Lung (tissue), 12 donors: ENCODE results near the gene SNRK. TPM values are rescaled to one million over a fixed set of nuclear protein-coding genes. Genes with fewer than 3 reads are reported as not detected.

Source experiments
- ATAC-seq: fragments of 200-7000 bp; cut with Tn5 transposase; one replicate; pipeline ENCODE4 v1.9.1; 2020; ENCODE audit warnings: moderate number of reproducible peaks; ENCODE audit not compliant: insufficient read depth, low FRiP score
- DNase-seq, 3 donors: peaks; one replicate each; pipeline ENCODE4 v3.0.0-alpha.2; 2013 to 2017
- H3K27ac ChIP-seq, 2 donors: one replicate each; pipeline ENCODE4 v1.5.1; 2013; ENCODE audit warnings: mild to moderate bottlenecking in 2 of 2, moderate library complexity in 2 of 2, control low read depth in 1 of 2, inconsistent platforms in 1 of 2, low read depth in 1 of 2, low read length in 1 of 2
- H3K27me3 ChIP-seq, 3 donors: one replicate each; pipeline ENCODE4 v1.5.1; 2013; ENCODE audit warnings: low read length in 2 of 3; ENCODE audit not compliant: control insufficient read depth in 3 of 3, insufficient read depth in 3 of 3
- H3K36me3 ChIP-seq, 4 donors: one replicate each; pipeline ENCODE4 v1.5.1; 2013; ENCODE audit warnings: low read length in 4 of 4, mild to moderate bottlenecking in 1 of 4, moderate library complexity in 1 of 4; ENCODE audit not compliant: control insufficient read depth in 4 of 4, insufficient read depth in 4 of 4
- H3K4me1 ChIP-seq, 5 donors: one replicate each; pipeline ENCODE4 v1.5.1; 2013; ENCODE audit warnings: low read length in 5 of 5, mild to moderate bottlenecking in 2 of 5, moderate library complexity in 1 of 5; ENCODE audit not compliant: control insufficient read depth in 5 of 5, insufficient read depth in 5 of 5
- H3K4me3 ChIP-seq: one replicate; pipeline ENCODE4 v1.5.1; 2013; ENCODE audit warnings: mild to moderate bottlenecking, control low read depth, moderate library complexity
- H3K9ac ChIP-seq, 2 donors: one replicate each; pipeline ENCODE4 v1.5.1; 2013; ENCODE audit warnings: low read length in 2 of 2, control low read depth in 1 of 2; ENCODE audit not compliant: insufficient read depth in 1 of 2
- H3K9me3 ChIP-seq, 4 donors: one replicate each; pipeline ENCODE4 v1.5.1; 2013; ENCODE audit warnings: low read length in 3 of 4, mild to moderate bottlenecking in 1 of 4, moderate library complexity in 1 of 4; ENCODE audit not compliant: control insufficient read depth in 4 of 4, insufficient read depth in 3 of 4
- WGBS, 2 donors: extraction: QIAGEN DNeasy Blood & Tissue Kit; methylation state at CpG; one replicate each; pipeline ENCODE4 v1.1.7; 2013; 5-methylcytosine and 5-hydroxymethylcytosine counted together
- polyA plus RNA-seq, 2 donors: library from polyadenylated mRNA; stranded (reverse); fragments of 200-250 nt; gene quantifications; one replicate each; pipeline ENCODE4 v1.2.1, GENCODE V29; 2013
- total RNA-seq, 2 donors: library from RNA; depleted of rRNA in 1 of 2; stranded (reverse); fragments of >200 nt in 1 of 2; gene quantifications; one replicate each; pipeline ENCODE4 v1.2.1, GENCODE V29; 2014 to 2021
- TF ChIP-seq, protein P1 (sequence below): IDR thresholded peaks from 2 replicates; pipeline ENCODE4 v1.5.1; 2012; ENCODE audit warnings: mild to moderate bottlenecking; ENCODE audit errors: control extremely low read depth, extremely low read depth
- donor health status: control.
- donor health status: control.
- donor health status: Bipolar disorder and iron deficiency.
- donor health status: healthy.
- donor health status: DM: yes; HTN: yes; CAD: no.

The SNRK gene
- total and polyA plus RNA-seq, 4 donors = 19.2 to 139 (median 45.6) TPM

DNA sequence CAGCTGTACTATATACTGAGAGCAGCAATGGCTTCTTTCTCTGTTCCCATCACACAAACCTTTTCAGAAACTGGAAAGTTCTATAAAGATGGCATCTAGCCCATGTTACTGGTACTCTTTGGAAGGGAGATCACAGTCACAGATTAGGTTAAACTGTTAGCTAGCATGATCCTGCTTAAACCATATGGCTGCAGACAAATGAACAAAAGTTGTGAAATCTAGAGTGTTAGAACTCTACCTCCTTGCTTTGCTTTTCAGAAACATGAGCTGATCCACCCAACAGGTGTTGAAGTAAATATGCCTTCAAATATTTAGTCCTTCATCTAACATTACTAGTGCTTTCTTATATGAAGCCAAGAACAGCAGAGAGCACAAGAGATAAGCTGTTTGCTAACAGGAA lies 102.6 kb downstream of the SNRK start:
- Histone ChIP-seq H3K36me3 (no peaks in the 10 kb centered on the region), H3K4me3 (no peak overlapping the region), H3K9me3 (no peaks in the 10 kb centered on the region), H3K9ac (no peak overlapping the region), H3K27me3 (no peaks in the 10 kb centered on the region), H3K4me1 (peaks cover 5 to 26% (median 11%) of the 10 kb centered on the region in 5 donors), H3K27ac (peak overlapping the region; percentile 24 to 28)
- TF ChIP-seq, protein P1, sequence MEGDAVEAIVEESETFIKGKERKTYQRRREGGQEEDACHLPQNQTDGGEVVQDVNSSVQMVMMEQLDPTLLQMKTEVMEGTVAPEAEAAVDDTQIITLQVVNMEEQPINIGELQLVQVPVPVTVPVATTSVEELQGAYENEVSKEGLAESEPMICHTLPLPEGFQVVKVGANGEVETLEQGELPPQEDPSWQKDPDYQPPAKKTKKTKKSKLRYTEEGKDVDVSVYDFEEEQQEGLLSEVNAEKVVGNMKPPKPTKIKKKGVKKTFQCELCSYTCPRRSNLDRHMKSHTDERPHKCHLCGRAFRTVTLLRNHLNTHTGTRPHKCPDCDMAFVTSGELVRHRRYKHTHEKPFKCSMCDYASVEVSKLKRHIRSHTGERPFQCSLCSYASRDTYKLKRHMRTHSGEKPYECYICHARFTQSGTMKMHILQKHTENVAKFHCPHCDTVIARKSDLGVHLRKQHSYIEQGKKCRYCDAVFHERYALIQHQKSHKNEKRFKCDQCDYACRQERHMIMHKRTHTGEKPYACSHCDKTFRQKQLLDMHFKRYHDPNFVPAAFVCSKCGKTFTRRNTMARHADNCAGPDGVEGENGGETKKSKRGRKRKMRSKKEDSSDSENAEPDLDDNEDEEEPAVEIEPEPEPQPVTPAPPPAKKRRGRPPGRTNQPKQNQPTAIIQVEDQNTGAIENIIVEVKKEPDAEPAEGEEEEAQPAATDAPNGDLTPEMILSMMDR = no peak
- peak in 1 of 3 donors; percentile 47 for DNase-seq
- ATAC-seq = no peak

GRCh38 chr3:43389388-43390254 lies 103.3 kb downstream of the SNRK start:
- DNase-seq (peak; percentile 42 to 72 (median 71)), ATAC-seq (peak; percentile 86)
- no peaks in the 10 kb centered on the region for H3K27me3 ChIP-seq
- no peak overlapping the region for H3K4me3 ChIP-seq
- peaks cover 5 to 26% (median 11%) of the 10 kb centered on the region in 5 donors for H3K4me1 ChIP-seq
- H3K36me3 ChIP-seq = no peaks in the 10 kb centered on the region
- no peak overlapping the region for H3K9ac ChIP-seq
- TF ChIP-seq, protein P1 = no peak
- H3K27ac ChIP-seq = peak overlapping the region; percentile 79 to 94
- WGBS, 2 donors = 24 to 41% methylated on average over 10 of the region's 10 CpGs
- no peaks in the 10 kb centered on the region for H3K9me3 ChIP-seq

DNA sequence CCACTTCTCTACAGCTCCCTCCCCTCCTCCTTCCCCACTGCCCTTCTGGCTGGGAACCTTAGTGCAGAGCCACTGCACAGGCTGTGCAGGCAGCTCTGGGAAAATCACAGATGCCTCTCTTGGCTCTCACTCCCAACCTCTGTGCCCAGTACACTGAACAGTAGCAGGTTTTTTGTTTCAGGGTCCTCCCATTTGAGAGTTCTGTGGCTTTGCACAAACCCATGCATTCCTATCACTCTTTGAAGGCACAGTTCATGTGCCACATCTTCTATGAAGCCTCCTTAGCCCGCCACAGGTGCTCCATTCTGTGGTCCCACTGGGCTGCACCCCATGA lies 103.9 kb downstream of the SNRK start:
- H3K4me1 ChIP-seq = peaks cover 5 to 26% (median 11%) of the 10 kb centered on the region in 5 donors
- no peak overlapping the region for H3K9ac ChIP-seq
- H3K9me3 ChIP-seq = no peaks in the 10 kb centered on the region
- TF ChIP-seq, protein P1 = no peak
- H3K27me3 ChIP-seq = no peaks in the 10 kb centered on the region
- no peaks in the 10 kb centered on the region for H3K36me3 ChIP-seq
- H3K4me3 ChIP-seq = no peak overlapping the region
- WGBS, 2 donors = 94 to 100% methylated on average over 1 of the region's 1 CpG
- H3K27ac ChIP-seq = peak overlapping the region; percentile 79 to 94
- no peak for DNase-seq
- no peak for ATAC-seq

- no peak overlapping the region for H3K9ac ChIP-seq
- TF ChIP-seq, protein P1 = no peak
- no peaks in the 10 kb centered on the region for H3K36me3 ChIP-seq
- peak overlapping the region in 1 of 2 donors; percentile 66 for H3K27ac ChIP-seq
- H3K9me3 ChIP-seq = no peaks in the 10 kb centered on the region
- no peaks in the 10 kb centered on the region for H3K27me3 ChIP-seq
- WGBS, 2 donors = 46 to 97% methylated on average over 1 of the region's 1 CpG
- H3K4me3 ChIP-seq = no peak overlapping the region
- ATAC-seq (no peak), DNase-seq (no peak)
- H3K4me1 ChIP-seq = peaks cover 5 to 26% (median 11%) of the 10 kb centered on the region in 5 donors
These were observed 105.3 kb downstream of the SNRK start for GRCh38 chr3:43391621-43392020.
